Measurements from ENCODE around the gene SIGLEC14. TPM values are rescaled to one million over a fixed set of nuclear protein-coding genes. Genes with fewer than 3 reads are reported as not detected.

Gene SIGLEC14
- total RNA-seq, 1 experiment from 2014 or later = not detected

DNA sequence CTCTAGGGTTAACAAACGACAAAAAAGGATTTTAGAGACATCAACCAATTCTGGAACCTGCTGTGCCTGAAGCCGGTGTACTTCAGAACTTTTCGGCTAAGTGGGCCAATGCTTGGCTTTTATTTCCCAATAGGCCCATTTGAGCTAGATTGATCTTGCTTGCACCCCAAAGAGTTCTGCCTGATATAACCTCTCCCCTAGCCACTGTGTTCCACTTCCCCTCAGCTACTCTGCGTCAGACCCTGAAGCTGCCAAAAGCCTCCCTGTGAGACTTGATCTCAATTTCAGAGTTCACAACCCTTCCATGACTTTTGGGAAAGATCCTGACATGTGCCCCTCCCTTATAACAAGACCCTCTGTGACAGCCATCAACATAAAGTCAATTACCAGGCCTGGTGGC lies 5.6 kb upstream of the SIGLEC14 start:
- H3K27ac Mint-ChIP-seq (ENCODE audit: unreplicated experiment) = no peak overlapping the region
- no peaks in the 10 kb centered on the region for H3K9me3 Mint-ChIP-seq (ENCODE audit: low read depth, unreplicated experiment)
- BruUV-seq (replicated peaks) = no TSS peak
- H3K4me1 Mint-ChIP-seq (ENCODE audit: low read depth, unreplicated experiment) = peaks cover 9% of the 10 kb centered on the region
- H3K36me3 Mint-ChIP-seq (ENCODE audit: insufficient read depth, unreplicated experiment) = no peaks in the 10 kb centered on the region
- H3K27me3 Mint-ChIP-seq (ENCODE audit: unreplicated experiment) = peaks cover 83% of the 10 kb centered on the region
- DNase-seq = no peak
- CTCF ChIA-PET = no interaction called here
- H3K4me3 Mint-ChIP-seq (ENCODE audit: low read depth, unreplicated experiment) = no peak overlapping the region
- TF ChIP-seq, protein P1, sequence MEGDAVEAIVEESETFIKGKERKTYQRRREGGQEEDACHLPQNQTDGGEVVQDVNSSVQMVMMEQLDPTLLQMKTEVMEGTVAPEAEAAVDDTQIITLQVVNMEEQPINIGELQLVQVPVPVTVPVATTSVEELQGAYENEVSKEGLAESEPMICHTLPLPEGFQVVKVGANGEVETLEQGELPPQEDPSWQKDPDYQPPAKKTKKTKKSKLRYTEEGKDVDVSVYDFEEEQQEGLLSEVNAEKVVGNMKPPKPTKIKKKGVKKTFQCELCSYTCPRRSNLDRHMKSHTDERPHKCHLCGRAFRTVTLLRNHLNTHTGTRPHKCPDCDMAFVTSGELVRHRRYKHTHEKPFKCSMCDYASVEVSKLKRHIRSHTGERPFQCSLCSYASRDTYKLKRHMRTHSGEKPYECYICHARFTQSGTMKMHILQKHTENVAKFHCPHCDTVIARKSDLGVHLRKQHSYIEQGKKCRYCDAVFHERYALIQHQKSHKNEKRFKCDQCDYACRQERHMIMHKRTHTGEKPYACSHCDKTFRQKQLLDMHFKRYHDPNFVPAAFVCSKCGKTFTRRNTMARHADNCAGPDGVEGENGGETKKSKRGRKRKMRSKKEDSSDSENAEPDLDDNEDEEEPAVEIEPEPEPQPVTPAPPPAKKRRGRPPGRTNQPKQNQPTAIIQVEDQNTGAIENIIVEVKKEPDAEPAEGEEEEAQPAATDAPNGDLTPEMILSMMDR (IDR thresholded peaks at IDR 0.05; ENCODE audit: unreplicated experiment) = no peak
- intact Hi-C loops (cut with micrococcal nuclease; ENCODE audit: unreplicated experiment) = loop anchor here (10.0 kb wide), 1 partner anchor 97 kb away; no protein-coding TSS in a partner anchor

DNA sequence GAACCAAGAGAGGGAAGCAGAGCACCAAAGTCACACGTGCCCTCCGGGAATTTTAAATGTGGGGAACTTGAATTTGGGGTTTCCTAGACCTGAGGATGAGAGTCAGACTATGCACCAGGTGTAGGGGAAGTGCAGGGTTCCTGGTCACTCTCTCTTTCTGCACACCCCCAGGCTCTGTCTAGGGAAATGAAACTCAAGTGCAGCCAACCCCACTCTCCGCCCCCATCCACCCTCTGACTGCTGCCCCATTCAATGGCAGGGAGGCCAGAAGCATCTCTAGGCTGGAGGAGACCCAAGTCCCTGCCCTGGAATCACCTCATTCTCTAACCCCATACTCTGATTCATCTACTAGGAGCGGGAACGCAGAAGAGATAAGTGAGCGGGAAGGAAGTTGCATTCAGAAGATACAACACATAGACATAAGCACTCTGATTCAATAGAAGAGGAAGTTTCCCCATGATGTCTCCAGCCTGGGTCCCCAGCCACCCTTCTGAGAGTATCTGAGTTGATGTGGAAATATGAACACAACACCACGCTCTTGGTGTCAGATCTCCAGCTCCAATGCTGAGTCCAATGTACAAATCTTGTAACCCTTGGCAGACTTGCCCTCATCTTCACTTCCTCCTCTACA lies 4.7 kb upstream of the SIGLEC14 start:
- BruUV-seq (replicated peaks) = no TSS peak
- intact Hi-C loops (cut with micrococcal nuclease; ENCODE audit: unreplicated experiment) = loop anchor here (10.0 kb wide), 1 partner anchor 97 kb away; no protein-coding TSS in a partner anchor
- TF ChIP-seq, protein P1 (IDR thresholded peaks at IDR 0.05; ENCODE audit: unreplicated experiment) = no peak
- H3K27me3 Mint-ChIP-seq (ENCODE audit: unreplicated experiment) = peaks cover 73% of the 10 kb centered on the region
- H3K36me3 Mint-ChIP-seq (ENCODE audit: insufficient read depth, unreplicated experiment) = no peaks in the 10 kb centered on the region
- CTCF ChIA-PET = interaction anchor here (1.0 kb wide), 1 partner anchor 178 kb away, joined by 3 read pairs; no protein-coding TSS in a partner anchor
- H3K27ac Mint-ChIP-seq (ENCODE audit: unreplicated experiment) = no peak overlapping the region
- no peak overlapping the region for H3K4me3 Mint-ChIP-seq (ENCODE audit: low read depth, unreplicated experiment)
- H3K4me1 Mint-ChIP-seq (ENCODE audit: low read depth, unreplicated experiment) = no peaks in the 10 kb centered on the region
- H3K9me3 Mint-ChIP-seq (ENCODE audit: low read depth, unreplicated experiment) = no peaks in the 10 kb centered on the region
- DNase-seq = no peak

DNA sequence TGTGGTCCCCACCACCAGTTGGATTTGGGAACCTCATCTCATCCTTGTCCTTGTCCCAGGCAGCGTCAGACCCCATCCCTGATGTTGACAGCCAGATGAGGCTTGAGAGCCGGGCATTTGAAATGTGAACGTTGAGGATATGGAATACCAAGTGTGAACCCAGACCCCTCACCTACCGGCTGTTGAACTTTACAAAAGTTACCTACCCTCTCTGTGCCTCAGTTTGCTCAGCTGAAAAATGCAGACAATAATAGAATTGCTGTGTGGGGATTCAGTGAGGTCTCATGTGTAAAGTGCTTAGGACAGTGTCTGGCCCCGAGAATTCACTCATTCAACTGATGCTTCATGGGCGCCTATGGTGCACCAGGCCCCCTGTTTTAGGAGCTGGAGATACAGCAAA lies 693 bp upstream of the SIGLEC14 start:
- intact Hi-C loops (cut with micrococcal nuclease; ENCODE audit: unreplicated experiment) = loop anchor here (2.0 kb wide), 1 partner anchor 21 kb away; no protein-coding TSS in a partner anchor
- no peak overlapping the region for H3K4me3 Mint-ChIP-seq (ENCODE audit: low read depth, unreplicated experiment)
- CTCF ChIA-PET = interaction anchor here (0.5 kb wide), 1 partner anchor 209 kb away, joined by 5 read pairs; no protein-coding TSS in a partner anchor
- H3K27ac Mint-ChIP-seq (ENCODE audit: unreplicated experiment) = no peak overlapping the region
- no peaks in the 10 kb centered on the region for H3K9me3 Mint-ChIP-seq (ENCODE audit: low read depth, unreplicated experiment)
- no TSS peak for BruUV-seq (replicated peaks)
- no peaks in the 10 kb centered on the region for H3K4me1 Mint-ChIP-seq (ENCODE audit: low read depth, unreplicated experiment)
- TF ChIP-seq, protein P1 (IDR thresholded peaks at IDR 0.05; ENCODE audit: unreplicated experiment) = no peak
- H3K36me3 Mint-ChIP-seq (ENCODE audit: insufficient read depth, unreplicated experiment) = no peaks in the 10 kb centered on the region
- no peak for DNase-seq
- peaks cover 65% of the 10 kb centered on the region for H3K27me3 Mint-ChIP-seq (ENCODE audit: unreplicated experiment)

DNA sequence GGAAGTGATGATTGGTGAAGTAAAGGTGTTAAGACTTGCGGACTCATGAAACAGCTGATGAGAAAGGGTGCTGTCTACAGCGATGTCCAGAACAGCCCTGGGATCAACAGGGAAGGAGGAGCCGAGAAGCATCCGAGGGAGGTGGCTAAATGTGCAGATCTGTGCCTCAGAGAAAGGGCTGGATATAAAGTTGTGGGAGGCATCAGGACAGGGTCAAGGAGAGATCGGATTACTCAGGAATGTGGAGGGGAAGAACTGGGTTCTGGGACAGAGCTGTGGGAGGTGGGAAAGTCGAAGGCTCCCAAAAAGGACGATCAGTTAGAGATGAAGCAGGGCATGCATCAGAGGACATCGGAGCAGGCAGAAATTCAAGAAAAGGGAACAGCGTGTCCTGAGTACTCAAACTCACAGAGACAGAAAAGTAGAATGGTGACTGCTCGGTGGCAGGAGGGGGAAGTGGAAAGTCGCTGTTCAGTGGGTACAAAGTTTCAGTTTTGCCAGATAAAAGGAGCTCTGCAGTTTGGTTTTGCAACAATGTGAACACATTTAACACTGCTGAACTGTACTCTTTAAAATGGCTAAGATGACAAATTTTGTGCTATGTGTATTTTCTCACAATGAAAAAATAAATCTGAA lies 1.9 kb downstream of the SIGLEC14 start:
- no peaks in the 10 kb centered on the region for H3K4me1 Mint-ChIP-seq (ENCODE audit: low read depth, unreplicated experiment)
- intact Hi-C loops (cut with micrococcal nuclease; ENCODE audit: unreplicated experiment) = no loop called here
- no peaks in the 10 kb centered on the region for H3K36me3 Mint-ChIP-seq (ENCODE audit: insufficient read depth, unreplicated experiment)
- CTCF ChIA-PET = no interaction called here
- BruUV-seq (replicated peaks) = no TSS peak
- H3K9me3 Mint-ChIP-seq (ENCODE audit: low read depth, unreplicated experiment) = no peaks in the 10 kb centered on the region
- H3K4me3 Mint-ChIP-seq (ENCODE audit: low read depth, unreplicated experiment) = no peak overlapping the region
- H3K27me3 Mint-ChIP-seq (ENCODE audit: unreplicated experiment) = peaks cover 40% of the 10 kb centered on the region
- H3K27ac Mint-ChIP-seq (ENCODE audit: unreplicated experiment) = no peak overlapping the region
- TF ChIP-seq, protein P1 (IDR thresholded peaks at IDR 0.05; ENCODE audit: unreplicated experiment) = no peak
- no peak for DNase-seq
